OCI-M2 (cell line): ENCODE results near the gene MTUS2.

Experiments
- DNase-seq: peaks from one replicate; lab custom pipeline; 2025; ENCODE audit not compliant: unreplicated experiment; lab: John Stamatoyannopoulos, UW

MTUS2 gene

DNA sequence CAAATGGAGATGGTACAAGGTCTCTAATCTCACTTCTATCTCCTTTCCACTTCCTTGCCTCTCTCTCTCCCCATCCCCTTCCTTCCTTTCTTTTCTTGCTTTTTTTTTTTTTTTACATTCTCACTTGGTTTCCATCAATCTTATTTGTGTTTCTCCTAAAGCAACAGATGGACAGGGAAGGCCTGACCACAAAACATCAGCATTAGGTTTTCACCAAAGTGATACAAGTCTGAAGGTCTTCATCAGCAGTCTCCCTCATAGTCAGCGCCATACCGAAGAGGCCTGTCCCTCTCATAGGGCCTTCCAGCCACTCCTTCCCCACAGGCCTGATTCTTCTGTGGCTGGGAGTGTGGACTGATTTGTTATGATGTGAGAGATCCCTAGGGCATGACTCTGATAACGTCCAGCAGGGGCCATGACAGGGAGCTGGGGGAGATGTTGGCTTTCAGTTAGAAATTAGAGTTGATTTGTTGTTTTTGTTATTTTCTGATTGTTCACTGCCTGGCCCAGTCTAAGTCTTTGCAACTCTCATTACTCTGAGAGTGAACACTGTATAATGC, 616.7 kb downstream of the MTUS2 start:
- no peak for DNase-seq

DNA sequence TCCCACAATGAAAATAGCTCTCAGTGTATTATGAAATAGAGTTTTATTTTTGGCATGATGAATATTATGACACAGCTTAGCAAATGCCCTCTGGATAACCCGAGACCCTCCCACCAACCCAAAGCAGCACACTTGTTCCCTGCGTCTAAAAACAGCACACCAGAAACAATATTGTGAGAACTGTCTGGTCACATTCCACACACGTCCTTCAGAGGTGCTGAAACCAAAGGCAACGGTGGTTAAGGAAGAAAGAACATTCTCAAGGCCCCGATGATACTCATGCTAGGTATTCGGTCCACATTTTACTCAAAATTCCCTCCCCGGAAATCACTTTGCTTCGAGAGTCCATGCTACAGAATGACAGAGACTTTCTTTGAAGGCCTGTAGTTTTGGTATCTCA, 618.6 kb downstream of the MTUS2 start:
- no peak for DNase-seq

DNA sequence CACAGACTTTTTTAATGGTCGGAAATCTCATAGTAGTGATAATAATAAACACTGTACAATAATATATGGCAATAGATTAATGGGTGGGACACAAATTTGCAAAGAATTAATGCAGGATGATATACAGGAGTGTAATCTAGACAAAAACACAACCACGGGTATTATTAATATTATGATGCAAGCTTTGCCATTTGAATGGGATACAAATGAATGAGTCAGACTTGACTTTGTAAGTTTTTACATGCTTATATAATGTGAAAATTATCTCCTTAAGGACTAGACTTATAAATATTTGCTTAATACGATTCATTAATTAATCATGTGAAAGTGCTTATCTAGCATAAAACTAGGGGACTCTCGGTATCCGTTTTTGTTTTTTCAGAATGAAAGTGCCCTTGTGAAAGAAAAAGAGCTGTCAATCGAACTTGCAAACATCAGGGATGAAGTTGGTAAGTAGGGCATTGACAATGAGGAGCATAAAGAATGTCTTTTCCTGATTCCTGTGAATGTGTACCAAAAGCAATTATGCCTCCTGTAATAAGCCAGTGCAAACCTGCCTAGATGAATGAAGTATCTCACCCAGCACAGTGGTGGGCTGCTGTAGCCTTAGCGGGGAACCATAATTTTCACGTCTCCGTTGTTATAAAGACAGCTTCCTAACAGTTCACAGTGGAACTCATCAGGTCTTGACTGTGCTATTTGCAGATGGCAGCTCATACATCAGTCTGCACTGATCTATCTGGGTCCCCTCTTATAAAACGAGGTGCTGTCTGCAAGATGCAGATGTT, 619.7 kb downstream of the MTUS2 start:
- no peak for DNase-seq

DNA sequence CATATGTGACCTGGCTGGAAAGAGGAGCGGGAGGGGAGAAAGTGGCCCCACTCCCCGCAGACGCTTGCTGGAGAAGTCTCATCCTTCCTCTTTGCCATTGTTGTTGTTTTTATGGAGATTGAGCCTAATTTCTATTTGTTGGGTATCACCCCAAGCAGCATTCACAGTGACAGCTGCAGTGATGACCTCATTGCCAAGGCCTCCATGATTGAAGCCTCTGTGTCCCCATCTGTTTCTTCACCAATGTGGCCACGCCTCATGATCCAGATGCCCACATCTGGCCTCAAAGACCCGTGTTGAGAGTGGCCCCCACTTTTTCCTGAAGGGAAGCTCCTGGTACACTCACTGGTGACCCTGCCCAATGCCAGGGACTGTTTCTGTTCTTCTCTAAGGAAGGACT, 621.2 kb downstream of the MTUS2 start:
- no peak for DNase-seq

DNA sequence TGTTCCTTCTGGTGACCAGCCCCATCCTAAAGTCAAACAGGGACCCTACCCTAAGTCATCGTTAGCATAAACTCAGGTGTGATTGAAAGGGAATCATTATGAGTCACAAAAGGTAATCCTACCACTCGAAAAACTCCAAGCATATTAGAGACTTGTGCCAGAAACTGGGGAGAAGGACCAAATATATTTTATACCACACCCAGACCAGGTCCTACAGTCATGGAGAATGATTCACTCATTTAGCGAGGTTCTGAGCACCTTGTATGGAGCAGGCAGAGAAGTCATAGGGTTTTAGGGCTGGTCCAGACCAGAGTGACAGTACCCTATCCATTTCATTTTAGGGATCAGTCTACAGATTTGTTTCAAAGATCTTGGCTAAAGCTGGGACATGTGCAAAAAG, 625.9 kb downstream of the MTUS2 start:
- DNase-seq, result no peak

DNA sequence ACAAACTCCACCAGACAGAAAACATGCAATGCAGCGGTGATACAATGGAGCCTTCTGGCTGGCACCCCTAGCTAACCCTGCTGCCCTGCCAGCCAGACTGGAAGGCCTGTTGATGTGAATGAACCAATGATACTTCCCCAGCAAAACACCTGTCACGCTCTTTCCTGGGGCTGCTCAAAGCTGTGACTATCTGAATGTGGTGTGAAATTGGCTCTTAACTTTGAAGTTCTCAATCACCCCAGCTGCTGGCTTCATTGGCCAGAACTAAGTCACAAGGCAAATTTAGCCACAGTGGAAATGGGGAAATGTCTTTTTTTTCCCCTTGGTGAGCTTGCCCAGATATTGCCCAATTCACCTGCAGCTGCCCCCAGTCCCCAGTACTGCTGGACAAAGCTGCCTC, 628.0 kb downstream of the MTUS2 start:
- no peak for DNase-seq

DNA sequence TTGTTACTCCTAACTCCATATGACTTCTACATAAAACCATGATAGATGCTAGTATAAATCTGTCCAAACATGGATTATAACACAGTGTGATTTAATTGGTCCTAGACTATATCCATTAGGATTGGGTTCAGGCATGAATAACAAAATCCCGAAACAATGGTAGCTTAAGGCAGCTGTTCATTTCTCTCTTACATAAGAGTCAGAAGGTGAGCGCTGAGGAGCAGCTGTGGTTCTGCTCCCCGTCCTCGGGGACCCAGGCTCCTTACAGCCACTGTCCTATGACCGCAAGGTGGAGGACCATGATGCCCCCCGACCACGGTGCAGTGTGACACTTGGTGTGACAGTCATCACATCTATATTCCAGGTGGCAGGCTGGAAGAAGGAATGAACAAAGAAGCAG, 629.6 kb downstream of the MTUS2 start:
- DNase-seq, result no peak

DNA sequence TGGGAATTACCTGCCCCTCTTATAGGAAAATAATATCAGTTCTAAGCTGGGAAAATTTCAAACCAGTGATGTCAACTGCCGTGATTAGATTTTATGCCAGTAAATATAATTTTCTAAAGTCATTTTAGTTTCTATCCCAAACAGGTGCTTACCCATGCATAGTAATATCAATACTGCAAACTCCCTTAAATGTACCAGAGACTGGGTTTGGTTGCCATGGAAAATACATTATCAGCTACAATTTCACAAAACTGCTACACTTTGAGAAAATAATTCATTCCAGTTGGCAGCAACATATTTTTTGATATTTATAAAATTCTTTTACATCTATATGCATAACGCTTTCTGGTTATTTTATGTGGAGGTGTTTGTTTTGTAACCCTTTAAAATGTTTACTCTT, 631.8 kb downstream of the MTUS2 start:
- no peak for DNase-seq

DNA sequence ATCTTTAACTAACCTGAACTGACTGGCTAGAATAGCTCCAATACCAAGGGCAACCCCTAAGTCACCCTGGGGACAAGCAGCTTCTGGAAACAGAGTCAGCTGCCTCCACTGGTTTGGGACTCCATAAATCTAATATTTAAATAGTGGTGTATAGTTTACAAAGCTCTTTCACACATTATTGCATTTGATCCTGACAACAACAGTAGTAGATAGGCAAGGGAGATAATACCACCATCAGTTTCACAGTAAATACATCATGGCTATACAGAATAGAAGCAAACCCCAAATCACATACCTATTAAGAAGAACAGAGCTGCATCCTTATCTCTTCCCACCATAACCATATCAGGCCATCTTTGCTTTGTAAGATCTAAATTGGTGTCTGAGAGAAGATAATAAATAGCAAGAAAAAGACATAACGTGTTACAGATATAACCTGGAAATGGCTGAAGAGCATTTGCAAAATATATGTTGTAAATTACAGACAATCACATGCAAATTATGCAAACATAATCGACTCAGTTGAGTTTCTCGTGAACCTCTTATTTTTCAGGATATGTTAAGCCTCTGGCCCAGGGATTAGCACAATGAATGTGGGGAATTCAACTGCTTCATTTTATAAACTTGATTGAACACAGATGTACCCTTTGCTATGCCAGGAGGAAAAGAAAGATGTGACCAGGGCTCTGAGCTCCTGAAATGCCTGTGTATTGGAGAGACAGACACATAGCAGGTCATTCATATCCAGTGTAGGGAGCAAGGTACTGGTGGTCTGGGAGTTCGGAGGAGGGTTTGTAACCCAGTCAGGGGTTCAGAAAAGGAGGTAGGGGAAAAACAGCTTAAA, 632.9 kb downstream of the MTUS2 start:
- DNase-seq, result no peak

DNA sequence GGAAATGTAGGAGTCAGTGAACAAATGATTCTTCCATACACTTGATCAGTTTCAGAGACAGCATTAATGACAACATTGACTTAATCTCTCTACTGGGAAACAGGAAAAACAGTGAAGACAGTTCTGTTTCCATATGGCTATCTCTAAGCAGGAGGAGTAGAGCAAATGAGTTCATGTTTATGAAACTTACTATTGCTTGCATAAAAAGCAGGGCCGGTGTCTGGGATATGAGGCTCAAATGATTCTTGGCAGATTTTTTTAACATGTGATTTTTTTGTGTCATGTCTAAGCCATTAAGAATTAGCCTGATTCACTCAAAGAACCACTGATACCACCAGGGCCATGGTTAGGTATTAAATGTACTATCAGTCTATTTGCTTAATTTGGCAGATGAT, 633.5 kb downstream of the MTUS2 start:
- DNase-seq, result no peak

DNA sequence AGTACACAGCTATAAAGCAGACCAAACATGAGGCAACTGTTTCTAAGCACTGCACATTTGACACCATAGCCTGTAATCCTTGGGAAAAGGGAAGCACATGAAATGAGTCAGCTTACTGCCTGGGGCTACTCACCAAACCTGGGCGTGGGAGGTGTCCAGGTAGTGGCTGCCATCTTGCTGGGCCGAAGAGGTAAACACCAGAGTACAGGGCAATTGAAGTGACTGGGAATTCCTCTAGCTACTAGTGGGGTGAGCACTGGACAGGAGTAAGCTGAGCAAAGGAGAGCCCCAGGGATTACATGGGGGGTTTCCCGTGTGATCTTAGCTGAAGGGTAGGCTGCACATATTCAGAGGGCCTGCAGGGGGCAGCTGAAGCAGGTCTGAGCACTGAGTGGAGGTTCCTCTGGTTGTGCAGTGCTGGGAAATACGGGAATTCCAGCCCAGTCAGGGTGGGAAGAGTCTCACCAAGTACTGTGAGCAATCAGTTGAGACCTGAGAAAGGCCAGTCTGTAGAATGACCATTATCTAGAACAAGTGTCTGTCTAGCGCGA, 634.9 kb downstream of the MTUS2 start:
- DNase-seq, result no peak

DNA sequence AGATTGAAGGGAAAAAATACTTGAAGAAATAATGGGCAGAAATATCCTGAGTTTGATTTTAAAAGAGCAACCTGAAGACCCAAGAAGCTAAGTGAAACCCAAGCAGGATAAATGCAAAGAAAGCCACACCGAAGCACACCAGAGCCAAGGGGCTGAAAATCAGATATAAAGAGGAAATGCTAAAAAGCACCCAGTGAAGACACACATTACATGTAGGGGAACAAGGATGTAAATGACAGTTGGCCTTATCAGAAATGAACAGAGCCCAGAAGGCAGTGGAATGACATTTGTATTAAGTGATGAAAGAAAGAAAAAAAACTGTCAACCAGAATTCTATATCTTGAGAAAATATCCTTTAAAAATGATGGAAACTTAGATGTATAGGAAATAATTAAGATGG, 636.3 kb downstream of the MTUS2 start:
- no peak for DNase-seq

DNA sequence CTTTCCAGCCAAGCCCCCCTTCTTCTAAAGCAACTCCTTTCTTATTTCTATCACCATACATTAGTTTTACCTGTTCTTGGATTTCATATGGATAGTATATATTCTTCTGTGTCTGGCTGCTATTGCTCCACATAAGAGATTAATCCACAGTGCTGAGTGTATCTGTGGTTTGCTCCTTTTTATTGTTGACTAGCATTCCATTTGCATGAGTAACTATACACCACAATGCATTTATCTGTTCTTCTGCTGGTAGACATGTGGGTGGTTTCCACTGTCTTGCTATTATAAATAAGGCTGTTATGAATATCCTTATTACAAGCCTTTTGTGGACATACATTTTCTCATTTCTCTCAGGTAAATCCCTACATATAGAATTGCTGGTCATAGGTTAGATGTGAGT, 637.2 kb downstream of the MTUS2 start:
- DNase-seq, result no peak

DNA sequence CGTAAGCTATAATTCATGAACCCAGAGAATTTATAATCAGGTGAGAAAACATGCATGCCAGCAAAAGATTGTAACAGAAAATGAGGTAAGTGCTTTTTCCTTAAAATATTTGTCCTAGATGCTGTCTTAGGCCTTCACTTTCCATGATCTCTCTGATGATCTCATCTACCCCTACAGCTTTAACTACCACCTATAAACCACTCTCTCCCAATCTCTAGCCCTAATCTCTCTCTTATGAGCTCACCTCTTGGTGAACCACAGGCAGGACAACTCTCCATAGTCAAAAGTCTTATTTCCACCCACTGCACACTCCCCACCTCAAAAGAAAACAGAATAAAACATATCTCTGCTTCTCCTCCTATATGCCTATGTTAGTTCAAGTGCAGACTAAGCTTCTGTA, 638.3 kb downstream of the MTUS2 start:
- DNase-seq, result no peak

DNA sequence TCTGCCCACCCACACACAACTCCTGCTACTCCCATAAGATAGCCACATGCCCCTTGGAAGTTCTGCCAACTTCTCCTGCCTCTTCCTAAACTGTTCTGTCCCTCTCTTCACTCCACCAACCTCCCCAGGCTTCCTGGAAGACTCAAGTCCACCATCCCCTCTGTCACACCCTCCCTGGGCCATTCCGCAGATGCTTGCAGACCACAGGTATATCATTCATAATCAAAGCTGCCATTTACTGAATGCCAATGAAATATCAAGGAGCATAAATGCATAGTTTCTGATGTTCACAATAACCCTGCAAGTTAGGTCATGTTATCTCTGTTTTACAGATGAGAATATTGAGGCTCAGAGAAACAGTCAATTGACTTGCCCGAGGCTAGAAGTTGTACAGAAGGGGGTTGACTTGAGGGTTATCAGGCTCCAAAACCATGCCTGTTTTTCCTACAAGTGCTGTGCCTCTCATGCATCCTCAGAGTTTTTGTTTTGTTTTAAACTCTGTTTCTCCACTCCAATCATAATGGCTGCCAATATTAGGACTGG, 639.7 kb downstream of the MTUS2 start:
- no peak for DNase-seq

DNA sequence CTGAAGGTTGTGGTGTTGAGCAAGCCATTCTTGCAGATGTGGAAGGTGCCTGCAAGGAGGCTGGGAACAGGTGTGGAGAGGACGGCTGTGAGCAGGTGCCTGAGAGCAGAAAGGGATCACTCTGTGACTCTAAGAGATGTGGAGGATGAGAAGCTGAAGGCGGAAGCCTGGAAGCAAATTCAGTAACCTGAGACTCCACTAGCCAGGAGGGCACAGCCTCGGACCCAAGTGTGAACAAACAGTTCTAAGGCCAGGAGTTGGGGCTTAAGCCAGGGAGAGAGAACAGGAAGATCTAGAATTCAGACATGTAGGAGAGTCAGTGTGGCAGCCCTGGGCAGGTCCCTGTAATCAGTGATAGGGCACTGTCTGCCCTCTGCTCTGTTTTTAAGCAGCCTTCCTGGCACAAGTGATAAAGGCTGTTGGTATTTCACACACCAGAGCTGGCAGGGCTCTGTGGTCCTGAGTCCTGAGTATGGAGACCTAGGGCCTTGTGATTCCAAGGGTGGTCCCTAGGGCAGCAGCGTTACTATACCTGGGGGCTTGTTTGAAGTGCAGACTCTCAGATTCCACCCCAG, 644.1 kb downstream of the MTUS2 start:
- DNase-seq, result no peak

DNA sequence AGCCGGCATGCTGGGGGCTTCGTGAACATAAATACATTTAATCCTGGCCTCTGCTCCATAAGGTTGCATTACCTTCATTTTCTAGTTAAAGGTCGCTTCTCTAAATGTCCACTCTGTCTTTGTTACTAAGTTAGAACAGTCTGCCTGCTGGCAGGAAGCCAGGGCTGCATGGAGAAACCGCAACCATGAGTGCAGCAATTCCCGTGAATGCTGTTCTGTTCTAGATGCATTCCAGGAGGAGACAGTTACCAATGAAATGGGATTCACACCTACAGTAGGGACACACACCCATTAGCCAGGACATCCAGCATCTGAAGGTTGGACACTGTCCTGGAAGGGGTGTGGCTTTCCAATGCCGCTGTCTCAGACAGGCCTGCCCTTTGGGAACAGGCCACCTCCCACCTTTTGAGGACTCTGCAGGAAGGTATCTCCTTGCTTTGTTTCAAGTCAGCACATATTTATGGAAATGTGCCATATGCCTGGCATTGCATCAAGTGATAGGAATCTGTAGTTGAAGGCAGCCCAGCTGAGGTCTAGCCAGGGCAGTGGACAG, 645.7 kb downstream of the MTUS2 start:
- no peak for DNase-seq

DNA sequence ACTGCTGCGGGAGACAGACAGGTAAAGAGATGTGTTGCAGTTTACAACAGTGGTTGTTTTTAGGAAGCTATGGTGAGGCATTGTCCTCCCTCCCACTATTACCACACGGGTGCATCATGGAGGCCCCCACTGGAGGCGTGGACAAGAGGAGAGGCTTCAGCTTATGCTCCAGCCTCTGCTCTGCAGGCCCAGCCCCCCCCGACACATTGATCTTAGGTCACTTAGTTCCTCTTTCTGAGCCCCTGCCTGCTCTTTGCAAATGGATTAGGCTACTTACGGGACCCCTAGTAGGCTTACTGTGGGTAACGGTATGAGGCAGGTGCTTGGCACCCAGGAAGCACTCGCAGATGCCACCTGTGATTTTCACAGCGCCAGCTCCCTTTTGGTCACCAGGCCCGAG, 651.4 kb downstream of the MTUS2 start:
- no peak for DNase-seq

DNA sequence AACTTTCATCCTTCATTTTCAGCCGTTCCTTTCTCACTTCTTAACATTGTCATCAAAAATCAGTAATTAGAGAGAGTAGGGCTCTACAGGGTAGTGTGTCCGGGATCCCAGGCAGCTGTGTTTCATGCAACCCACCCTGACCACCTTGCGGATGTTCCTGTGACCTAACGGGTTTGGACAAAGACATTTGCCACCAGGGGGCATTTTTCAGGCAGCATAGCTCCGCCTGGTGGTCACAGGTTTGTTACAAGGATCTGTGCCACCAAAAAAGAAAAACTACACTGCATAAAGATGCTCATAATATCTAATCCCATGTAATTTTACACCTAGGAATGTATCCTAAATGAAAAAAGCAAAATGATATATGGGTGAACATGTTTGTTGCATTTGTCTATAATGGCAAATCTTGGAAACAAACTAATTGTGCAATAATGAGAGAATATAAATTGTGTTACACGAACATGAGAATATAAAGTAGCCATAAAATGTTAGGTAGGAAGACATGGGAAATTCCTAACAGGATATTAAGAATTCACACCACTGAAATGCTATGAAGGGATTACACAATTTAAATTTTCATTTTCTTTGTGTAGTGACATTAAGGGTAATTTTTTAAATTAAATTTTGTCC, 652.3 kb downstream of the MTUS2 start:
- no peak for DNase-seq

DNA sequence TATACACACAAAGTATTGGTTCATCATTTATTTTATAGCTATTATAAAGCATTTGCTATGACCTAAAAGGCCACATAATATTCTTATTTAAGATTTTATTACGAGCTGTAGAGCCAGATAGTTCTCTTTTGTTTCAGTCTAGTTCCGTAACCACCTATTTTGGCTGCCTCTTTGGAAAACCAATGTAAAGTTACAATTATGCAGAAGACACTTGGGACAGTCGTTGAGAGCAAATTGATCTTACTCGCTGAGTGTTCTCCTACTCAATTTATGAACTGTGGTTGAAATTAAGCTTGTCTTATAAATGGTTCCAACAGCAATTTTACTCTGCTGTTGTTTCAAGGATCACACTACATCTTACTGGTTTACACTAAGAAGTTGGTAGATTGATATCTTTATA, 653.0 kb downstream of the MTUS2 start:
- DNase-seq, result no peak

DNA sequence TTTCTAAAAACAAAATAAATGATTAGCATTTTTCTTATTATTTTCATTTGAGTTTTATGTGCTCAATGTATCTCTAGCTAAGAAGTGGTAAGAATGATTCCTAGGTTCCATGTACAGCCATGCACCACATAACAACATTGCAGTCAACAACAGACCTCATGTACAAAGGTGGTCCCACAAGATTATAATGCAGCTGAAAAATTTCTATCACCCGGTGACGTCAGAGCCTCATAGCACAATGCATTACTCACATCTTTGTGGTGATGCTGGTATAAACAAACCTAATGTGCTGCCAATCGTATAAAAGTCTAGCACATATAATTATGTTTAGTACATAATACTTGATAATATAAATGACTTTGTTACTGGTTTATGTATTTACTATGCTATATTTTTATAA, 654.9 kb downstream of the MTUS2 start:
- DNase-seq, result no peak
